Measurements from ENCODE around the gene CD3E. TPM values are rescaled to one million over a fixed set of nuclear protein-coding genes. Genes with fewer than 3 reads are reported as not detected.

The CD3E gene
- total and polyA plus RNA-seq, 9 donors: 0.13 to 0.64 (median 0.31) TPM

DNA sequence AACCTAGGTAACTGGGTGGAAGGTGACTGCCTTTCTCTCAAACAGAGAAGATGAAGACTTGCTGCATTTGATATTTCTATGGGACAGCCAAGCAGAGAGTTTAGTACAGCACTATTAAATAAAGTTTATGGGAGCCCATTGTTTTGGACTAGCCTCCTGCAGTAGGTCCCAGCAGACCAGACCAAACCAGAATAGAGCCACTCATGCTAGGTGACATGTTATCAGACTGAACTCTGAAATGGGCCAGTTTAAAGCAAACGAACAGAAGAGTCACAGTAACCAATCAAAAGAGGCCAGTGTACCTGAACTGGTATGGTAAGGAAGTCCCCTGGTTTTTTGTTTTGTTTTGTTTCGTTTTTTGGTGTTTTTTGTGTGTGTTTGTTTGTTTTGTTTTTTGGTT is 32.5 kb upstream of the CD3E start:
- Histone ChIP-seq H3K27me3 (ENCODE audit: control insufficient read depth, insufficient read depth, low read length) (peaks cover 13% of the 10 kb centered on the region), H3K4me3 (ENCODE audit: low read length) (no peak overlapping the region), H3K4me1 (ENCODE audit: control insufficient read depth, insufficient read depth, low read length) (no peaks in the 10 kb centered on the region), H3K9me3 (replicated peaks; ENCODE audit: control insufficient read depth, low read depth, low read length) (no peaks in the 10 kb centered on the region), H3K36me3 (ENCODE audit: control insufficient read depth, insufficient read depth, low read length) (no peaks in the 10 kb centered on the region), H3K27ac (ENCODE audit: low read length) (no peak overlapping the region)
- WGBS (ENCODE audit: insufficient coverage): 40% methylated on average over 2 of the region's 2 CpGs
- DNase-seq: no peak

- H3K4me1 ChIP-seq (ENCODE audit: control insufficient read depth, insufficient read depth, low read length): no peaks in the 10 kb centered on the region
These were observed 30.3 kb upstream of the CD3E start for GRCh38 chr11:118274186-118274585.

DNA sequence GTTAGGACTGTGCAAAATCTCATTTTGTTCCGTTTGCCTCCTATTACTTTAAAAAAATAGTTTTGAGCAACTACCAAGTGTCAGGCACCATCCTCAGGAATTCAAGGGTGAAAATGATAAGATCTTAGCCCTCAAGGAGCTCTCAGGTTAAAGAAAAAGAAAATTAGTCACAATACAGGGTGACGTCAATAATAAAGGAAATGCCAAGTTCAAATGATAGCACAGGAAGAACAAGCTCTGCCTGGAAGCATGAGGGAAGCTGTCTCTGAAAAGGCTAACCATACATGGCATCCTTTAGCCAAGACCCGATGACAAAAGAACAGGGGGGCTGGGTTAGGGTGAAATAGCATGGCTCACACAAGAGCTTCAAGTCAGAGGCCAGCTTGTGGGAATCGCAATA is 29.4 kb upstream of the CD3E start:
- Histone ChIP-seq H3K4me3 (ENCODE audit: low read length) (no peak overlapping the region), H3K9me3 (replicated peaks; ENCODE audit: control insufficient read depth, low read depth, low read length) (no peaks in the 10 kb centered on the region), H3K36me3 (ENCODE audit: control insufficient read depth, insufficient read depth, low read length) (no peaks in the 10 kb centered on the region), H3K27ac (ENCODE audit: low read length) (no peak overlapping the region), H3K4me1 (ENCODE audit: control insufficient read depth, insufficient read depth, low read length) (no peaks in the 10 kb centered on the region), H3K27me3 (ENCODE audit: control insufficient read depth, insufficient read depth, low read length) (peaks cover 4% of the 10 kb centered on the region)
- no peak for DNase-seq
- no CpG with 5 or more reads among the region's 4 CpGs for WGBS (ENCODE audit: insufficient coverage)

More at GRCh38 chr11:118274186-118274585, 30.3 kb upstream of the CD3E start:
- Histone ChIP-seq H3K27ac (ENCODE audit: low read length) (no peak overlapping the region), H3K4me3 (ENCODE audit: low read length) (no peak overlapping the region), H3K9me3 (replicated peaks; ENCODE audit: control insufficient read depth, low read depth, low read length) (no peaks in the 10 kb centered on the region), H3K27me3 (ENCODE audit: control insufficient read depth, insufficient read depth, low read length) (peaks cover 10% of the 10 kb centered on the region), H3K36me3 (ENCODE audit: control insufficient read depth, insufficient read depth, low read length) (no peaks in the 10 kb centered on the region)
- no CpG with 5 or more reads among the region's 2 CpGs for WGBS (ENCODE audit: insufficient coverage)
- DNase-seq: no peak

GRCh38 chr11:118276422-118276821 is 28.1 kb upstream of the CD3E start:
- no peak overlapping the region for H3K4me3 ChIP-seq (ENCODE audit: low read length)
- no peaks in the 10 kb centered on the region for H3K4me1 ChIP-seq (ENCODE audit: control insufficient read depth, insufficient read depth, low read length)
- WGBS (ENCODE audit: insufficient coverage): 60% methylated on average over 1 of the region's 1 CpG
- H3K9me3 ChIP-seq (replicated peaks; ENCODE audit: control insufficient read depth, low read depth, low read length): no peaks in the 10 kb centered on the region
- H3K27ac ChIP-seq (ENCODE audit: low read length): no peak overlapping the region
- no peaks in the 10 kb centered on the region for H3K36me3 ChIP-seq (ENCODE audit: control insufficient read depth, insufficient read depth, low read length)
- no peak for DNase-seq
- peaks cover 7% of the 10 kb centered on the region for H3K27me3 ChIP-seq (ENCODE audit: control insufficient read depth, insufficient read depth, low read length)

- H3K36me3 ChIP-seq (ENCODE audit: control insufficient read depth, insufficient read depth, low read length): no peaks in the 10 kb centered on the region
- no peak for DNase-seq
- no peak overlapping the region for H3K27ac ChIP-seq (ENCODE audit: low read length)
- no peaks in the 10 kb centered on the region for H3K4me1 ChIP-seq (ENCODE audit: control insufficient read depth, insufficient read depth, low read length)
- H3K9me3 ChIP-seq (replicated peaks; ENCODE audit: control insufficient read depth, low read depth, low read length): no peaks in the 10 kb centered on the region
- no peak overlapping the region for H3K4me3 ChIP-seq (ENCODE audit: low read length)
- no CpG with 5 or more reads among the region's 1 CpG for WGBS (ENCODE audit: insufficient coverage)
- peaks cover 7% of the 10 kb centered on the region for H3K27me3 ChIP-seq (ENCODE audit: control insufficient read depth, insufficient read depth, low read length)
These were observed 27.2 kb upstream of the CD3E start for GRCh38 chr11:118277312-118277711.

DNA sequence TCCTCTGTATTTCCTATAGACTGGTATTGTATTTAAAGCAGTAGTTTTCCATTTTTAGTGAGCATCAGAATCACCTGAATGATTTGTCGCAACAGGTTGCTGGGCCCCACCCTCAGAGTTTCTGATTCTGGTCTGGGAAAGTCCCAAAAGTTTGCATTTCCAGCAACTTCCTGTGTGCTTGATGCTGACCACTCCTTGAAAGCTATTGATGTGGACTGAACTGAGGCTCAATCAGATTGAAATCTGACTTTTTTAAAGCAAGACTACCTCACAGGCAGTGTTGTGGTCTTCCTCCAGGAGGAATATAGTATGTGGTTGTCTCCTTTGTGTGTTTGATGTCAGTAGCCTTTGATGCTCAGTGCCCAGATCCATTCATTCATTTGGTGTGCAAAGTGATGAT is 23.2 kb upstream of the CD3E start:
- no peaks in the 10 kb centered on the region for H3K9me3 ChIP-seq (replicated peaks; ENCODE audit: control insufficient read depth, low read depth, low read length)
- 100% methylated on average over 1 of the region's 1 CpG for WGBS (ENCODE audit: insufficient coverage)
- no peaks in the 10 kb centered on the region for H3K4me1 ChIP-seq (ENCODE audit: control insufficient read depth, insufficient read depth, low read length)
- no peaks in the 10 kb centered on the region for H3K36me3 ChIP-seq (ENCODE audit: control insufficient read depth, insufficient read depth, low read length)
- H3K4me3 ChIP-seq (ENCODE audit: low read length): no peak overlapping the region
- peaks cover 9% of the 10 kb centered on the region for H3K27me3 ChIP-seq (ENCODE audit: control insufficient read depth, insufficient read depth, low read length)
- no peak for DNase-seq
- no peak overlapping the region for H3K27ac ChIP-seq (ENCODE audit: low read length)

DNA sequence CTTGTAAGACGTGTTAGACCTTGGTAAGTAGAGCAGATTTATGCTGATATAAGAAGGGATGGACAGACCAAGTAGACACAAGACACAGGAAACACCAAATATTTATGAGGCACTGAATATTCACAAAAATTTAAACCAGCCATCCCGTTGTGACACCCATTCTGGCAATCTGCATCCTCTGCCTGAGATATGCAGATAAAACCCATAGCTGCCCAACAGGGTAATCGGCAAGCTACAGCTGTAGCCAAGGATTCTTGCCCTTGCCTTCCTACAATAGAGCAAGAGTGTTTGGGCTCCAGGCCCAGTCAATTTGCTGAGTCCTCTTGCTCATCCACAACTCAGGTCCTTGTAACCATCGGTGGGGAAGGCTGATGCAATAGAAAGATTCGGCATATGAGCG is 21.9 kb upstream of the CD3E start:
- no peaks in the 10 kb centered on the region for H3K9me3 ChIP-seq (replicated peaks; ENCODE audit: control insufficient read depth, low read depth, low read length)
- H3K27me3 ChIP-seq (ENCODE audit: control insufficient read depth, insufficient read depth, low read length): peaks cover 7% of the 10 kb centered on the region
- DNase-seq: no peak
- H3K4me1 ChIP-seq (ENCODE audit: control insufficient read depth, insufficient read depth, low read length): no peaks in the 10 kb centered on the region
- no peak overlapping the region for H3K27ac ChIP-seq (ENCODE audit: low read length)
- 82% methylated on average over 2 of the region's 6 CpGs for WGBS (ENCODE audit: insufficient coverage)
- no peaks in the 10 kb centered on the region for H3K36me3 ChIP-seq (ENCODE audit: control insufficient read depth, insufficient read depth, low read length)
- H3K4me3 ChIP-seq (ENCODE audit: low read length): no peak overlapping the region

DNA sequence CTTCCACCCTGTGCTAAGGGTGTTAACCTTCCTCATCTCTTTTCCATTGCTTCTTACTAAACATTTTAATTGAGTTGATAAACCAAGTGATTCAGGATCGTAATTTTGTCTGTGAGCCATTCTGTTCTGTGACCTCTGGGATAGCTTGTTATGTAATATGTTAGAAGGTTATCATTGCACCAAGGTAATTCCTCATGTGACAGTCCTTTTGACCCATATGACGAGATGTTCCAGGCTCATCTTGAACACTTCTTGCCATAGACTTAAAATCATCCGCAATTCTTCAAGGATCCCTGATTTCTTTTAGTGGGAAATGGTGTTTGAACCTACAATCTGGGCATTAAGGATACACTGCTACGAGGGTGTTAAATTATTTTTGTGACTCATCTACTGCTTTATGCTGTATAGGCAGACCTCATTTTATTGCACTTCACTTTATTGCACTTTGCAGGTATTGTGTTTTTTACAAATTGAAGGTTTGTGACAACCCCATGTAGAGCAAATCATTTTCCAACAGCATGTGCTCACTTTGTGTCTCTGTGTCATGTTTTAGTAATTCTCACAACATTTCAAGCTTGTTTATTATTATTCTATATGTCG is 21.4 kb upstream of the CD3E start:
- H3K9me3 ChIP-seq (replicated peaks; ENCODE audit: control insufficient read depth, low read depth, low read length): no peaks in the 10 kb centered on the region
- WGBS (ENCODE audit: insufficient coverage): no CpG with 5 or more reads among the region's 5 CpGs
- H3K27ac ChIP-seq (ENCODE audit: low read length): no peak overlapping the region

DNA sequence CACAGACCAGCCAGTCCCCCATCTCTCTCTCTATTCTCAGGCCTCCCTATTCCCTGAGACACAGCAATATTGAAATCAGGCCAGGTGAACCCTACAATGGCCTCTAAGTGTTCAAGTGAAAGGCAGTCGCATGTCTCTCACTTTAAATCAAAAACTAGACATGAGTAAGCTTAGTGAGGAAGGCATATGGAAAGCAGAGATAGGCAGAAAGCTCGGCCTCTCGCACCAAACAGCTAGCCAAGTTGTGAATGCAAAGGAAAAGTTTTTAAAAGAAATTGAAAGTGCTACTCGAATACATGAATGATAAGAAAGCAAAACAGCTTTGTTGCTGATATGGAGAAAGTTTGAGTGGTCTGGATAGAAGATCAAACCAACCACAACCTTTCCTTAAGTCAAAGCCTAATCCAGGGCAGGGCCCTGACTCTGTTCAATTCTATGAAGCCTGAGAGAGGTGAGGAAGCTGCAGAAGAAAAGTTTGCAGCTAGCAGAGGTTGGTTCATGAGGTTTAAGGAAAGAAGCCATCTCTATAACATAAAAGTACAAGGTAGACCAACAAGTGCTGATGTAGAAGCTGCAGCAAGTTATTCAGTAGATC is 20.7 kb upstream of the CD3E start:
- WGBS (ENCODE audit: insufficient coverage): 80% methylated on average over 3 of the region's 4 CpGs
- no peak for DNase-seq

More for the DNA sequence above, 21.4 kb upstream of the CD3E start:
- Histone ChIP-seq H3K4me1 (ENCODE audit: control insufficient read depth, insufficient read depth, low read length) (no peaks in the 10 kb centered on the region), H3K36me3 (ENCODE audit: control insufficient read depth, insufficient read depth, low read length) (no peaks in the 10 kb centered on the region), H3K27me3 (ENCODE audit: control insufficient read depth, insufficient read depth, low read length) (peaks cover 7% of the 10 kb centered on the region), H3K4me3 (ENCODE audit: low read length) (no peak overlapping the region)
- DNase-seq: no peak

DNA sequence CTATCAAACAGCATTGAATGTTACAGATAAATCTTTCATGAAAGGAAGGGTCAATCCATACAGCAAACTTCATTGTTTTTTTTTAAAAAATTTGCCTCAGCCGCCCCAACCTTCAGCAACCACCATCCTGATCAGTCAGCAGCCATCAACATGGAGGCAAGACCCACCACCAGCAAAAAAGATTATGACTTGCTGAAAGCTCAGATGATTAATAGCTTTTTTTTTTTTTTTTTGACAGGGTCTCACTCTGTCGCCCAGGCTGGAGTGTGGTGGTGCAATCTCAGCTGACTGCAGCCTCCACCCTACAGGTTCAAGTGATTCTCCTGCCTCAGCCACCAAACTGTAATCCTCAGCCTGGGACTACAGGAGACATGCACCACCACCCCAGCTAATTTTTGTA is 18.0 kb upstream of the CD3E start:
- Histone ChIP-seq H3K9me3 (replicated peaks; ENCODE audit: control insufficient read depth, low read depth, low read length) (no peaks in the 10 kb centered on the region), H3K4me3 (ENCODE audit: low read length) (no peak overlapping the region), H3K27me3 (ENCODE audit: control insufficient read depth, insufficient read depth, low read length) (peaks cover 4% of the 10 kb centered on the region), H3K36me3 (ENCODE audit: control insufficient read depth, insufficient read depth, low read length) (no peaks in the 10 kb centered on the region), H3K4me1 (ENCODE audit: control insufficient read depth, insufficient read depth, low read length) (no peaks in the 10 kb centered on the region), H3K27ac (ENCODE audit: low read length) (no peak overlapping the region)
- DNase-seq: no peak
- WGBS (ENCODE audit: insufficient coverage): no CpG with 5 or more reads among the region's 2 CpGs

More for the DNA sequence above, 20.7 kb upstream of the CD3E start:
- H3K4me3 ChIP-seq (ENCODE audit: low read length): no peak overlapping the region
- no peaks in the 10 kb centered on the region for H3K4me1 ChIP-seq (ENCODE audit: control insufficient read depth, insufficient read depth, low read length)
- H3K27me3 ChIP-seq (ENCODE audit: control insufficient read depth, insufficient read depth, low read length): peaks cover 7% of the 10 kb centered on the region
- no peaks in the 10 kb centered on the region for H3K9me3 ChIP-seq (replicated peaks; ENCODE audit: control insufficient read depth, low read depth, low read length)
- H3K36me3 ChIP-seq (ENCODE audit: control insufficient read depth, insufficient read depth, low read length): no peaks in the 10 kb centered on the region
- H3K27ac ChIP-seq (ENCODE audit: low read length): no peak overlapping the region
